Heart right ventricle (tissue), 16 donors: ENCODE results near the gene UBN1. TPM values are rescaled to one million over a fixed set of nuclear protein-coding genes. Genes with fewer than 3 reads are reported as not detected.

Source experiments
- ATAC-seq, 8 donors: fragments of 200-7000 bp; cut with Tn5 transposase; one replicate each; pipeline ENCODE4 v1.9.1; 2020; ENCODE audit warnings: mild to moderate bottlenecking in 8 of 8, moderate library complexity in 8 of 8, moderate number of reproducible peaks in 1 of 8
- DNase-seq, 2 donors: peaks; one replicate each; pipeline ENCODE4 v3.0.0-alpha.2; 2020
- H3K27ac ChIP-seq, 10 donors: fragments of 200-600 bp; sonication (generic) in 2 of 10; one replicate each; pipeline versions ENCODE4 v1.5.0 to v1.8.0; 2020 to 2022; ENCODE audit warnings: mild to moderate bottlenecking in 3 of 10
- H3K27me3 ChIP-seq, 7 donors: fragments of 200-600 bp; one replicate each; pipeline ENCODE4 v1.8.0; 2021 to 2022; ENCODE audit warnings: mild to moderate bottlenecking in 2 of 7
- H3K36me3 ChIP-seq, 9 donors: fragments of 200-600 bp; sonication (generic) in 1 of 9; one replicate each; pipeline versions ENCODE4 v1.5.0 to v1.8.0; 2020 to 2022; ENCODE audit warnings: mild to moderate bottlenecking in 2 of 9
- H3K4me1 ChIP-seq, 9 donors: fragments of 200-600 bp; sonication (generic) in 1 of 9; one replicate each; pipeline versions ENCODE4 v1.5.0 to v1.8.0; 2020 to 2022; ENCODE audit warnings: mild to moderate bottlenecking in 4 of 9
- H3K4me3 ChIP-seq, 10 donors: fragments of 200-600 bp; sonication (generic) in 2 of 10; one replicate each; pipeline versions ENCODE4 v1.5.0 to v1.8.0; 2020 to 2022; ENCODE audit warnings: mild to moderate bottlenecking in 7 of 10, moderate library complexity in 2 of 10
- H3K9me3 ChIP-seq, 11 donors: fragments of 200-600 bp in 10 of 11; sonication (generic) in 2 of 11; one replicate each; pipeline versions ENCODE4 v1.5.0 to v1.8.0; 2013 to 2022; ENCODE audit warnings: mild to moderate bottlenecking in 2 of 11, control low read depth in 1 of 11, moderate library complexity in 1 of 11
- CTCF ChIP-seq, 9 donors: fragments of 200-600 bp; sonication (generic) in 2 of 9; IDR thresholded peaks; one replicate each; pipeline versions ENCODE4 v1.5.0 to v1.8.0; 2021 to 2022; ENCODE audit warnings: antibody characterized with exemption in 9 of 9, mild to moderate bottlenecking in 5 of 9, moderate library complexity in 1 of 9
- WGBS, 2 donors: extraction: QIAGEN DNeasy Blood & Tissue Kit; methylation state at CpG; one replicate each; pipeline ENCODE4 v1.1.7; 2013; ENCODE audit warnings: inconsistent platforms in 1 of 2; 5-methylcytosine and 5-hydroxymethylcytosine counted together
- intact Hi-C, 10 donors: fragments of 100-400 bp; cut with DNase I; formaldehyde crosslinking; loops; one replicate each; pipeline versions ENCODE4 v1.11.1 to v1.14.2; 2022
- polyA plus RNA-seq, 2 donors: library from polyadenylated mRNA; stranded (reverse); fragments of 200-250 nt; gene quantifications; one replicate each; pipeline ENCODE4 v1.2.3, GENCODE V29; 2013
- total RNA-seq, 10 donors: library from RNA; stranded (reverse); fragmentation: NEBNext Ultra II Directional in 3 of 10; extraction: Animal tissue kit (Norgen Biotek cat#: 25700) in 3 of 10; gene quantifications; one replicate each; pipeline versions ENCODE4 v1.2.1 to v1.2.4, GENCODE V29; 2021 to 2023
- donor health status: Arrhythmogenic right ventricular cardiomyopathy.
- donor health status: ischemic (EF 13 %, LVEDD 7.1; RV severe dilation, severe dysfunction).
- donor health status: healthy with polysubstance abuse.
- donor health status: DM: no; HTN: yes; CAD: no.
- donor health status: DM: no; HTN: no; CAD: no.
- donor health status: ischemic (EF 25% LVEDD 6.9; RV normal size, moderate dysfunction).
- donor health status: ischemic (EF 25% LVEDD 5.7; RV mildly dilated, moderate dysfunction).
- donor health status: healthy.
- donor health status: DM: yes; HTN: yes; CAD: no.
- donor health status: Ischemic cardiomyopathy.
- donor health status: ischemic (EF 35%, LVEDD 5.7; RV mildly dilated, moderate dysfunction).
- donor health status: nonischemic (EF 11% LVEDD 7.7; RV severe dilation, severe dysfunction).
- donor health status: DM: yes; HTN: yes; CAD: no.
- donor health status: PGD.
- donor health status: ischemic (EF 29% LVEDD 5.4; RV normal size, mild dysfunction).
- donor health status: nonischemic (EF 23%, LVEDD 6.1; RV moderate dilation, normal function).

Gene UBN1
- total and polyA plus RNA-seq, 12 donors = 11.3 to 56.9 (median 30.2) TPM

- no peak for TF ChIP-seq CTCF (IDR thresholded peaks at IDR 0.05)
- Histone ChIP-seq H3K4me3 (no peak overlapping the region), H3K4me1 (peaks cover 0 to 25% (median 13%) of the 10 kb centered on the region in 9 donors), H3K9me3 (no peaks in the 10 kb centered on the region), H3K27ac (no peak overlapping the region), H3K27me3 (no peaks in the 10 kb centered on the region), H3K36me3 (peaks cover 0 to 100% (median 59%) of the 10 kb centered on the region in 9 donors)
- ATAC-seq (no peak), DNase-seq (no peak)
- 71 to 74% methylated on average over 4 of the region's 4 CpGs for WGBS, 2 donors
- intact Hi-C loops = loop anchor here in 1 of 10 donors (5.0 kb wide), 1 partner anchor 76 kb away; no protein-coding TSS in a partner anchor
Observed at GRCh38 chr16:4871071-4871470, 23.8 kb downstream of the UBN1 start.

GRCh38 chr16:4873091-4873490 is 25.8 kb downstream of the UBN1 start:
- no peak for TF ChIP-seq CTCF (IDR thresholded peaks at IDR 0.05)
- no peak for ATAC-seq
- WGBS, 2 donors = 62 to 63% methylated on average over 3 of the region's 3 CpGs
- no peak for DNase-seq
- no peaks in the 10 kb centered on the region for H3K9me3 ChIP-seq
- no peaks in the 10 kb centered on the region for H3K27me3 ChIP-seq
- intact Hi-C loops = loop anchor here in 1 of 10 donors (5.0 kb wide), 1 partner anchor 74 kb away; no protein-coding TSS in a partner anchor
- no peak overlapping the region for H3K27ac ChIP-seq
- peaks cover 4 to 100% (median 77%) of the 10 kb centered on the region in 9 donors for H3K36me3 ChIP-seq
- H3K4me3 ChIP-seq = no peak overlapping the region
- H3K4me1 ChIP-seq = peaks cover 0 to 18% (median 12%) of the 10 kb centered on the region in 9 donors

- WGBS, 2 donors = 87 to 92% methylated on average over 8 of the region's 8 CpGs
- DNase-seq = no peak
- Histone ChIP-seq H3K36me3 (peaks cover 5 to 100% (median 89%) of the 10 kb centered on the region in 9 donors), H3K4me1 (peaks cover 0 to 3% (median 0%) of the 10 kb centered on the region in 9 donors), H3K27ac (no peak overlapping the region), H3K27me3 (no peaks in the 10 kb centered on the region), H3K4me3 (no peak overlapping the region), H3K9me3 (no peaks in the 10 kb centered on the region)
- no peak for ATAC-seq
- no peak for TF ChIP-seq CTCF (IDR thresholded peaks at IDR 0.05)
- intact Hi-C loops = loop anchor here in 1 of 10 donors (5.0 kb wide), 1 partner anchor 73 kb away; no protein-coding TSS in a partner anchor
Observed at GRCh38 chr16:4874666-4875065, 27.4 kb downstream of the UBN1 start.

GRCh38 chr16:4876646-4877379 is 29.5 kb downstream of the UBN1 start:
- Histone ChIP-seq H3K27me3 (no peaks in the 10 kb centered on the region), H3K36me3 (peaks cover 5 to 100% (median 88%) of the 10 kb centered on the region in 9 donors), H3K4me1 (peaks cover 0 to 8% (median 2%) of the 10 kb centered on the region in 9 donors), H3K9me3 (no peaks in the 10 kb centered on the region), H3K27ac (no peak overlapping the region), H3K4me3 (no peak overlapping the region)
- no peak for TF ChIP-seq CTCF (IDR thresholded peaks at IDR 0.05)
- intact Hi-C loops = no loop called here
- DNase-seq = no peak
- 87 to 88% methylated on average over 11 of the region's 11 CpGs for WGBS, 2 donors
- no peak for ATAC-seq
